Activated T-cell treated with anti-CD3 and anti-CD28 coated beads, Interleukin-2, amount 50 U/mL, for 48 hours (primary cell): ENCODE results near the gene FHAD1.

ENCODE experiments used
- DNase-seq, 2 experiments: peaks; one replicate each; pipeline ENCODE4 v3.0.0-alpha.2; 2020

Gene FHAD1

DNA sequence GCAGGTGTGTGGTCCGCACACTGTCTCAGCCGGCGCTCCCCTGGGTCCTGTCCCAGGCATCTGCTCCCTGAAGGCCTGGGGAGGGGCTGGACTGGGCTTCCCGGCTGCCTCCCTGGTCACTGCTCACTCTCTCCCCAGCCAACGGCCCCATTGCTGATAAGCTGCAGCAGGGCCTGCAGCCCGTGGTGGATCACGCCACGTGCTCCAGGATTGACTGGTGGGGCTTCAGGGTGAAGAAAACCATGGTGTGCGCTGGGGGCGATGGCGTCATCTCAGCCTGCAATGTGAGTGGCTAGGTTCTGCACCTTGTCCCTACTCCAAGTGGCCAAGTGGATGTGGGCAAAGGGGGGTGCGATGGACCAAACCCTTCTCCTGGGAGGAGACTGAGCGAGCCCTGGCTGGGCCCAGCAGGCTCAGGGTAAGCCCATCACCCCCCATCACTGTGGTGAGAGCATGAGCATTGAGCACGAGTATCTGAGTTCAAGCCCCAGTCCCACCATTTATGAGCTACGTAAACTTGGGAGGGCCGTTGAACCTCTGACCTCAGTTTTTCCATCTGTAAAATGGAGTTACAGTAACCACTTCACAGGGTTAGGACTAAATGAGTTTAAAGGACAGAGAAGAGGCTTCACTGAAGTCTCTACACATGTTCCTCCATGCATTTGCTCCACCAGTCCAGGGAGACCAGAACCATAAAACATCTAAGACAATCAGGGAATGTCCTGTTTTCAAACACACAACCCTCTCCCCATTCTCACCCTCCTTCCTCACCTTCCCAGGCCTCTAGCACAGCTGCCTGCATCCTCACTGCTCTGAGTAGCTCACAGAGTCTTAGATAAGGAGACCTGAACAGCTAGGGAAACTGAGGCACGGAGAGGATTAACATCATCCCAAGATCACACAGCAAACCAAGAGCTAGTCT is 197.7 kb downstream of the FHAD1 start:
- DNase-seq: no peak

DNA sequence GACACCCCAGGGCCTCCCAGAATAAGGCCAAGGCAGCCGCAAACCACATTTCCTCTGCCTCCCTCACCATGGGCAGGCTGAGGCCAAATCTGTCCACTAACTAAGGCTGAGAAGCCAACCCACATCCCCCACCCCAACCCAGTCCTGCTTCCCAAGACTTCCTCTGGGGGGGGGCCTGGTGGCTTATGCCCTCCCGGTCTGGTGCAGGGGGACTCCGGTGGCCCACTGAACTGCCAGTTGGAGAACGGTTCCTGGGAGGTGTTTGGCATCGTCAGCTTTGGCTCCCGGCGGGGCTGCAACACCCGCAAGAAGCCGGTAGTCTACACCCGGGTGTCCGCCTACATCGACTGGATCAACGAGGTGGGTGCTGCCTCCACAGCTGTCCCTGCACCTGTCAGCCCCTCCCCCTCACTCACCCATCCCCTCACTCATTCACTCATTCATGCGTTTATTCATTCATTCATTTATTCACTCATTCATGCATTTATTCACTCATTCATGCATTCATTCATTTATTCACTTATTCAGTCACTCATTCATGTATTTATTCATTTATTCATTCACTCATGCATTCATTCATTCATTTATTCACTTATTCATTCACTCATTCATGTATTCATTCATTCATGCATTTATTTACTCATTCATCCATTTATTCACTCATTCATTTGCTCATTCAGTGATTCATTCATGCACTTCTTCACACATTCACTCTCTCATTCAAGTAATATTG is 198.5 kb downstream of the FHAD1 start:
- DNase-seq: no peak

DNA sequence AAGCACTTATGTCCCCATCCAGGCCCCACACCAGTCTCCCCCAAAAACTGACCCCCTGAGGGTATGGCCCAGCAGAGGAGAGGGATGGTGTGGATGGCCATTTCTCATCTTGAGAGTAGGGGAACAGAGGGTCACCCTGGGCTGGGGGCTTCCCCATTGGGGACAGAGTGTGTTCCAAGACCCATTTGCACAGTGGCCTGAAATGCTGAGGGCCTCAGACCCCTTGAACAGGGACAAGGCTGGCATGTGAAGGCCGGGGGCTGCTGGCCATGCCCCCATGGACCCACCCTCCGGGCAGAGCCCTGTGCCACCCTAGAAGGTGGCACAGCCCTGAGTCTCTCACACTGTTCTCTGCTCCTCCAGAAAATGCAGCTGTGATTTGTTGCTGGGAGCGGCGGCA is 199.2 kb downstream of the FHAD1 start:
- DNase-seq: no peak
